ENCODE data around the gene MYOZ1.
"Not testable (repeated sequence)": the region's sequence is repeated elsewhere in the genome, so short reads cannot be mapped to it uniquely, and the experiment has no call there.

The MYOZ1 gene

GRCh38 chr10:73625004-73625883 is 16.0 kb downstream of the MYOZ1 start:
- Histone ChIP-seq H3K4me3 (ENCODE audit: low read depth, low read length) (peak overlapping the region; percentile 96), H3K27ac (peak overlapping the region; percentile 87), H3K27me3 (ENCODE audit: control insufficient read depth, insufficient read depth, low read length) (no peaks in the 10 kb centered on the region), H3K4me1 (peaks cover 7% of the 10 kb centered on the region), H3K36me3 (ENCODE audit: control insufficient read depth, insufficient read depth, low read length) (no peaks in the 10 kb centered on the region), H2AFZ (peak overlapping the region; percentile 89), H3K4me2 (ENCODE audit: low read length) (peak overlapping the region; percentile 97), H3K79me2 (peaks cover 14% of the 10 kb centered on the region), H3K9ac (peak overlapping the region; percentile 89), H3K9me3 (ENCODE audit: control insufficient read depth, low read length) (no peaks in the 10 kb centered on the region)
- peak; percentile 7 for TF ChIP-seq CTCF (IDR thresholded peaks at IDR 0.05)

GRCh38 chr10:73623056-73623455 is 18.2 kb downstream of the MYOZ1 start:
- TF ChIP-seq CTCF (IDR thresholded peaks at IDR 0.05), result no peak
- no peaks in the 10 kb centered on the region for H3K27me3 ChIP-seq (ENCODE audit: control insufficient read depth, insufficient read depth, low read length)
- no peak overlapping the region for H2AFZ ChIP-seq
- no peaks in the 10 kb centered on the region for H3K9me3 ChIP-seq (ENCODE audit: control insufficient read depth, low read length)
- peaks cover 7% of the 10 kb centered on the region for H3K4me1 ChIP-seq
- H3K9ac ChIP-seq, result no peak overlapping the region
- H3K36me3 ChIP-seq (ENCODE audit: control insufficient read depth, insufficient read depth, low read length), result no peaks in the 10 kb centered on the region
- H3K4me2 ChIP-seq (ENCODE audit: low read length), result no peak overlapping the region
- no peak overlapping the region for H3K4me3 ChIP-seq (ENCODE audit: low read depth, low read length)
- H3K79me2 ChIP-seq, result peaks cover 16% of the 10 kb centered on the region
- no peak overlapping the region for H3K27ac ChIP-seq

GRCh38 chr10:73620974-73621373 is 20.3 kb downstream of the MYOZ1 start:
- H3K36me3 ChIP-seq (ENCODE audit: control insufficient read depth, insufficient read depth, low read length); H3K27ac ChIP-seq; H3K9ac ChIP-seq; H3K4me2 ChIP-seq (ENCODE audit: low read length); H2AFZ ChIP-seq; H3K4me1 ChIP-seq; H3K27me3 ChIP-seq (ENCODE audit: control insufficient read depth, insufficient read depth, low read length); H3K4me3 ChIP-seq (ENCODE audit: low read depth, low read length); H3K9me3 ChIP-seq (ENCODE audit: control insufficient read depth, low read length): not testable (repeated sequence)
- H3K79me2 ChIP-seq, result peaks cover 16% of the 10 kb centered on the region

- not testable (repeated sequence) for H2AFZ ChIP-seq; H3K36me3 ChIP-seq (ENCODE audit: control insufficient read depth, insufficient read depth, low read length); H3K4me3 ChIP-seq (ENCODE audit: low read depth, low read length); H3K27ac ChIP-seq; H3K9ac ChIP-seq; H3K4me2 ChIP-seq (ENCODE audit: low read length); H3K4me1 ChIP-seq; H3K27me3 ChIP-seq (ENCODE audit: control insufficient read depth, insufficient read depth, low read length); H3K9me3 ChIP-seq (ENCODE audit: control insufficient read depth, low read length)
- peaks cover 22% of the 10 kb centered on the region for H3K79me2 ChIP-seq
Observed at GRCh38 chr10:73617143-73617542, 24.1 kb downstream of the MYOZ1 start.

- Histone ChIP-seq H3K4me1 (no peaks in the 10 kb centered on the region), H3K27me3 (ENCODE audit: control insufficient read depth, insufficient read depth, low read length) (no peaks in the 10 kb centered on the region), H3K4me2 (ENCODE audit: low read length) (no peak overlapping the region), H3K36me3 (ENCODE audit: control insufficient read depth, insufficient read depth, low read length) (no peaks in the 10 kb centered on the region), H3K79me2 (peaks cover 14% of the 10 kb centered on the region), H3K27ac (no peak overlapping the region), H3K9me3 (ENCODE audit: control insufficient read depth, low read length) (no peaks in the 10 kb centered on the region), H3K4me3 (ENCODE audit: low read depth, low read length) (no peak overlapping the region), H2AFZ (no peak overlapping the region), H3K9ac (no peak overlapping the region)
- no peak for TF ChIP-seq CTCF (IDR thresholded peaks at IDR 0.05)
Observed at GRCh38 chr10:73614720-73615119, 26.6 kb downstream of the MYOZ1 start.
